A204.1 (cell line): ENCODE measurements around the gene OGFOD3.
"Not testable (repeated sequence)": the region's sequence is repeated elsewhere in the genome, so short reads cannot be mapped to it uniquely, and the experiment has no call there.

Experiments used
- FAIRE-seq: peaks from 2 replicates; lab custom pipeline; 2012; peaks lifted over from hg19 to GRCh38; lab: Jason Lieb, UNC

The OGFOD3 gene

DNA sequence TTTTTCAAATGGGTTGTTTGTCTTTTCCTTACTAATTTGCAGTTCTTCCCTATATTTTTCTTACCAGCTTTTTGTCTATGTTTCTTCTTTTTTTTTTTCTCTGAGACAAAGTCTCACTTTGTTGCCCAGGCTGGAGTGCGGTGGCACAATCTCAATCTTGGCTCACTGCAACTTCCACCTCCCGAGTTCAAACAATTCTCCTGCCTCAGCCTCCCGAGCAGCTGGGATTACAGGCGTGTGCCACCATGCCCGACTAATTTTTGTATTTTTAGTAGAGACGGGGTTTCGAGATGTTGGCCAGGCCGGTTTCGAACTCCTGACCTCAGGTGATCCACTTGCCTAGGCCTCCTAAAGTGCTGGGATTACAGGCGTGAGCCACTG is 45.3 kb downstream of the OGFOD3 start:
- not testable (repeated sequence) for FAIRE-seq

DNA sequence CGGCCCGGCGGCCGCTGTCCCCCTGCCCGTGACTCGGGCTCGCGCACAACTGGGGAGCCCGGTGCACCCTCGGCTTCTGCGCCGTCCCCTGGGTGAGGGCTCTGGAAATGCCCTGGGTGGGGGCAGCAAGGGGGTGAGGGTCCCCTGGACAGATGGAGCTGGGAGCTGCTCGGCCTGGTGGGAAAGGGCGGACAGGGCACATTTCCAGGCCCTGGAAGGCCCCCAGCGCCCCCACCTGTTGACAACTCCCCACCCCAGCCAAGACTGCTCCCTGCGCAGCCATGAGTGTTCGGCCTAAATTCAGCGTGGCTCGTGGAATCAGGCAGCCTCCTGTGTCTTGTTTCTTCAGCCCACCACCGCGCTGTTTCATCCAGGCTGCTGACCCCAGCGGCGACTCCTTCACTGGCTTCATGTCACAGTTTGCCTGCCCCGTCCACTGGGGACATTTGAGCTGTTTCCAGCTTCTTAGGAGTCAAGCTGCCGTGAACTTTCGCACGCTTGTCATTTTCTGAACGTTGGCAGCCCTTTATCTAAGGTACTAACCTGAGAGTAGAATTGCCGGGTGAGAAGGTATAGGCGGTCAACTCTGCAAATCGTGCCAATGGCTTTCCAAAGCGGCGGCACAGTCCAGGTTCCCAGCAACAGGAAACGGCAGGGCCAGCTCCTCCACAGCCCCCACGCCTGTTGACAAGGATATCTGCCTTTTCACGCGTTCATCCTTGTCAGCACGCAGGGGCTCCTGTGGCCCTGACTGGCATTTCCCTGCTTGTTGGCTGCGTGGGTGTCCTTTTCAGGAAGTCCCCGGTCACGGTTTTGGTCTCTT is 45.9 kb downstream of the OGFOD3 start:
- no peak for FAIRE-seq

DNA sequence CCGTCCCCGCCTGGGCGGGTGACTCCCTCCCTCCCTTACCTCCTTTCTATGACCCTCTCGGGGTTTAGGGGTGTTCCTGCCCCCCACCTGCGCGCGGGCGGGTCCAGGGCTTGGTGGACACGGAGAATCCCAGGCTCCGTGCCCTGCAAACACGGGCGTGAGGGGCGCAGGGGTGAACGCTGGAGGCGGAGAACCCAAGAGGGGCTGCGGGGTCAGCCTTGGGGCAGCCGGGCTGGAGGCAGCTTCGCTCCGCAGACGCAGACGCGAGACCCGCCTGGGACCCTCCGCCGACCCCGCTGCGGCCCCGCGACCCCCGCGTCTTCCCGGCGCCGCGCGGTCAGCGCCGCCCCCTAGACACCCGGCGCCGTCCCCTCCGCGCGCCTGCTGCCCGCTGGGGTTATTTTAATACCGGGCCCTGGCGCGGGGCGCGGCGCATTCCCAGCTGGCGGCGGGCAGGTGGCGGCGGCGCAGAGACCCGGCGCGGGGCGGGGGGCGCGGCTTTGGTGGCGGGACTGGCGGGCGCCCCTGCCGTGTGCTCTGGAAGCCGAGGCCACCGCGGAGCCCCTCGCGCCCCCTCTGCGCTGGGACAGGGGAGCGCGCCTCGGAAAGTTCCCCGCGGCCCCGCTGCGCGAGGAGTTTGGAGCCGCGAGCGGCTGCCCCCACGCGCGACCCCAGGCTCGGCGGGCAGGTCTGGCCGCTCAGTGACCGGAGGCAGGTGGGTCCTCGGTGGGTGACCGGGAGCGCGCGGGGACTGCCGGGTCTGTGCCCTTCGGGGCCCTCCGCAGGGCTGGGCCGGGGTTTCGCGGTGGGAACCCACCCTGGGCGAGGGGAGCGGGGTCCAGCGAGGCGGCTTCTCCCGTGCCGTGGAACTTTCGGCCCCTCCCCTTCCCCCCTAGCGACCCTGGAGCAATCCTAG is 46.8 kb downstream of the OGFOD3 start, which contains the start of gene UTS2R:
UTS2R (plus strand) TSS at position 433 of the 916 bp plus-strand sequence. CDS start 2,560 bp downstream, outside the sequence.
- no peak for FAIRE-seq

DNA sequence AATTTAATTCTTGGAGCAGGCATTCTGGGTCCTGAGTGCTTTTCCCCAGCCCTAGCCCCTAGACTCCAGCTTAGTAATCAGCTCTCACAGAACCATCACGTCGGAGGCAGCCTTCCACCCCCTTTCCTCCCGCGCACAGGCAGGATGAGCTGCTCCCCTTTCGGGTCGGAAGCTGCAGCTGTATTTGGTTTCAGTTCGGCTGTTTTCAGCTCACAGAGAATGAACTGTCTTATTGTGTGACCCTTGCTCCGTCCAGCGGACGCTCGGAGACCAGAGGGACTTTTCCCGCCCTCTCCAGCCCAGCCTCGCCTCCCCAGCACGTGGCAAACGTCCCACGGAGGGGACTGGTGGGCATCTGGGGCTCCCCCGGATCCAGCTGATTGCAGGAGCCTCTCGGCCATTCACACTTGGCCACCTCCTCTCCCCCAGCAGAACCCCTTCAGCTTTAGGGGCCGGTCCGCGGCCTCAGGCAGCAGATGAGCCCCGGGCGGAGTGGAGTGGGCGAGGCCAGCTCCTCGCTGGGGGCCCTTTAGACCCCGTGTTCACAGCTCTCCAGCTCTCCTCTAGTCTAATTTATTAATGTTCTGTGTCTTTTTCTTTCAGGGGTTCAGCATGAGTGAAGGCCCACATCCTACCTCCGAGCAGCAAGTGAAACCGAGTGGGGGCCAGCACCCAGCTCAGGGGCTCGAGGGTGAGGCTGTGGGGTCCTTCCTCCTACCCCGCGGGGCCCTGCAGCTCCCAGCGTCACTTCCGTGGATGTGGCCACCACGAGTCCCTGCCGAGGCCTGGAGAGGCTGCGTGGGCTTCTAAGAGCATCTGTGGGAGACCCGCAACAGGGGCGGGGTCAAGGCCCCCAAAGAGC is 47.7 kb downstream of the OGFOD3 start:
- no peak for FAIRE-seq

DNA sequence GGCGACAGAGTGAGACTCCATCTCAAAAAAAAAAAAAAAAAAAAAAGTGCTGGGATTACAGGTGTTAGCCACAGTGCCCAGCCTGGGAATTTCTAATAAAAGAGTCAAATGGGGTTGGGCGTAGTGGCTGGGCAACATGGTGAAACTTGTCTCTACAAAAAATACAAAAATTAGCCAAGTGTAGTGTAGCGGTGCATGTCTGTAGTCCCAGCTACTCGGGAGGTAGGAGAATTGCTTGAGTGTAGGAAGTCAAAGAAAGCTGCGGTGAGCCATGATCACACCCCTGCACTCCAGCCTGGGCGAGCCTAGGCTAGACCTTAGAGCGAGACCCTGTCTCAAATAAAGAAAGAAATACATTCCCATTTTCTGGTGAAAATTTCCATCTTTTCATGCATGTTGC is 49.2 kb downstream of the OGFOD3 start:
- no peak for FAIRE-seq

DNA sequence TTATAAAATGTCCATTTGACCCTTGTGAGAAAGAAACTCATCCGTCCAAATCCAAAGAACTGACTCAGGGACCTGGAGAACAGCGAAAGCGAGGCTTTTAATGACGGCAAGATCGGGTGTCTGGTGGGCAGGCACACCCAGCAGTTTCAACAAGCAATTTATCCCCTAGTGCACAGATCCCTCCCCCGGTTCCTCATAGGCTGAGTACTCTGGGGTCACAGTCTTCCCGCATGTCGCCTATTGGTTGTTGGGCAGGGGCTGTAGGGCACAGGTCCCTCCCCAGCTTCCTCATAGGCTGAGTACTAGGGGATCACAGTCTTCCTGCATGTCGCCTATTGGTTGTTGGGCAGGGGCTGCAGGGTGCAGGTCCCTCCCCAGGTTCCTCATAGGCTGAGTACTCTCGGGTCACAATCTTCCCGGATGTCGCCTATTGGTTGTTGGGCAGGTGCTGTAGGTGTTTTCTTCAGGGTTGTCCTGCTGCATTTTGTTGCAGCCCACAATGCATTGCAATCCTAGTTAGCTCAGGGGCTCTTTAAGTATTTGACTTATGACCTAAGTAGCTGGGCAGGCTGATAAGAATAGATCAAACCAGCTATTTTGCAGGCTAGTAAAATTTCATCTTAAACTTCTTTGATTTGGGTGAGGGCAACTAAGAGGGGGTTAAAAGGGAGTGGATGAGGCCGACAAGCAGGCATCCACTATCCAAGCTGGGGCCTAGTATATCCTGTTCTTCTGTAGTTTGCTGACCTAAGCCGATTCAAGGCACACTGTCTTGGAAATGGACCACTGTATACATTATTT is 50.5 kb downstream of the OGFOD3 start:
- FAIRE-seq, result no peak

DNA sequence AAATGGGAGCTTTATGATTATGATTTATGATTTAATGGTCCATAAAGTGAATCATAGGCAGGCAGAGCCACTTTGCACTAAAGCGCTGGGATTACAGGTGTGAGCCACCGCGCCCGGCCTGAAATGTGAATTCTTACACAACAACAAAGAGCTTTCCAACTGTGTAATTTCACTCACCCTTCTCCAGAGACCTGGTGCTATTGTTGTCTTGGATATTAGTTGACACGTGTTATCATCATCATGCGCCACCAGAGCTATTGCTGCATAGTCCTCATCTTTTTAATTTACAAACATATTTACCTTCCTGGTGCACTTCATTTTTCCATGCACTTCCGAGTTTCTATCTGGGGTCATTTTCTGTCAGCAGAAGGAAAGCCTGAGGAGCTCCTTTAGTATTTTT is 51.6 kb downstream of the OGFOD3 start:
- no peak for FAIRE-seq

DNA sequence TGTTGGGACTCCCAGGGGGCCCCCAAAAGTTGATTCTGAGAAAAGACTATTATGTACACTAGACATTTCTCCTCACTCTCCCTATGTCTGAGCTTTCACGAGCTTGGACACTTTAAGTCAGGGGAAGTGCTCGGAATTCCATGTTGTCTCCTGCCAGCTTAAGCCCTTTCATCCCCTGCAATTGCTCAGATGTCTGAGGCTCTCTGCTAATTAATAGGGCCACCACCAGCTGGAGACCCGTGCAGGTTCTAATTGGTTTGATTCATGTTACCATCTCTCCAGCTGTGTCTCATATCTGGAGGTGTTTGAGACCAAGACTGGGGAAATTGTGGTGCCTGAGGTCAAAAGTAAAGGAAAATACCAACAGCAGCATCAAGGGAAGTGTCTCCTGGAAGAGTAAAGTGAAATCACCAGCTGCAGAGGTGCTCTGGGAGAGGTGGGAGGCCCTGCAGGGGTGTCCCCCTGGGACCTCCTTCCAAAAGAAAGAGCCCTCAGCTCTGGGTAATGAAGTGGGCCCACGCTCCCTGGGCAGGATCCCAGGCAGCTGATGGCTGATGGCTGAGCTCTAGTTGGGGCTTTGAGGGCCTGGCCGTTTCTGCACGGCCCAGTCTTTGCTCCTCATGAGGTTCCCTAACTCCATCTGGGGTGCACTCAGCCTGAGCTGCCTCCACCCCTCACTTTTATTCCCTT is 52.6 kb downstream of the OGFOD3 start:
- no peak for FAIRE-seq

DNA sequence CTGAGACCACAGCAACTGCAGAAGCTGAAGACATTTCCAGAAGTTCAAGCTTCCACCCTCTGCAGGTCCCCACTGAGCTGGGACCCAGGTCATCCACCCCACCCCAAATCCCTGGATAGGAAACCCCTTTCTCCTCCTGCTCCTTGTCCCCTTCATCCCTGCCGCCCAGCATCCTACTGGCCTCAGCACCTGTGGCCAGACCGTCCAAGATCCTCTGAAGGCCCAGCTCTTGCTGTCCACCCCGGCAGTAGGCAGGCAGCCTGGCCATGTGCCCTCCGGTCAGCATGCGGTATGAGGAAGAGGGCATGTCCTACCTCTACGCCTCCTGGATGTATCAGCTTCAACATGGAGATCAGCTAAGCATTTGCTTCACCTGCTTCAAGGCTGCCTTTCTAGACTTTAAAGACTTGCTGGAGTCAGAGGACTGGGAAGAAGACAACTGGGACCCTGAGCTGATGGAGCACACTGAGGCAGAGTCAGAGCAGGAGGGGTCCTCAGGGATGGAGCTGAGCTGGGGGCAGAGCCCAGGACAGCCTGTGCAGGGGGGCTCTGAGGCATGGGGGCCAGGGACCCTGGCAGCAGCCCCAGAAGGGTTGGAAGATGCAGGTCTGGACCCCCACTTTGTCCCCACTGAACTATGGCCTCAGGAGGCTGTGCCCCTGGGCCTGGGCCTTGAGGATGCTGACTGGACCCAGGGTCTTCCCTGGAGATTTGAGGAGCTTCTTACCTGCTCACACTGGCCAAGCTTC is 56.3 kb downstream of the OGFOD3 start:
- no peak for FAIRE-seq

DNA sequence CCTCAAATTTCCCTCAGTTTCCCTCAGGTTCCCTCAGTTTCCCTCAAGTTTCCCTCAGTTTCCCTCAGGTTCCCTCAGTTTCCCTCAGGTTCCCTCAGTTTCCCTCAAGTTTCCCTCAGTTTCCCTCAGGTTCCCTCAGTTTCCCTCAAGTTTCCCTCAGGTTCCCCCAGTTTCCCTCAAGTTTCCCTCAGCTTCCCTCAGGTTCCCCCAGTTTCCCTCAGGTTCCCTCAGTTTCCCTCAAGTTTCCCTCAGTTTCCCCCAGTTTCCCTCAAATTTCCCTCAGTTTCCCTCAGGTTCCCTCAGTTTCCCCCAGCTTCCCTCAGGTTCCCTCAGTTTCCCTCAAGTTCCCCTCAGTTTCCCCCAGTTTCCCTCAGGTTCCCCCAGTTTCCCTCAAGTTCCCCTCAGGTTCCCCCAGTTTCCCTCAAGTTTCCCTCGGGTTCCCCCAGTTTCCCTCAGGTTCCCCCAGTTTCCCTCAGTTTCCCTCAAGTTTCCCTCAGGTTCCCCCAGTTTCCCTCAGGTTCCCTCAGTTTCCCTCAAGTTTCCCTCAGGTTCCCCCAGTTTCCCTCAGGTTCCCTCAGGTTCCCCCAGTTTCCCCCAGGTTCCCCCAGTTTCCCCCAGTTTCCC is 58.8 kb downstream of the OGFOD3 start:
- not testable (repeated sequence) for FAIRE-seq

DNA sequence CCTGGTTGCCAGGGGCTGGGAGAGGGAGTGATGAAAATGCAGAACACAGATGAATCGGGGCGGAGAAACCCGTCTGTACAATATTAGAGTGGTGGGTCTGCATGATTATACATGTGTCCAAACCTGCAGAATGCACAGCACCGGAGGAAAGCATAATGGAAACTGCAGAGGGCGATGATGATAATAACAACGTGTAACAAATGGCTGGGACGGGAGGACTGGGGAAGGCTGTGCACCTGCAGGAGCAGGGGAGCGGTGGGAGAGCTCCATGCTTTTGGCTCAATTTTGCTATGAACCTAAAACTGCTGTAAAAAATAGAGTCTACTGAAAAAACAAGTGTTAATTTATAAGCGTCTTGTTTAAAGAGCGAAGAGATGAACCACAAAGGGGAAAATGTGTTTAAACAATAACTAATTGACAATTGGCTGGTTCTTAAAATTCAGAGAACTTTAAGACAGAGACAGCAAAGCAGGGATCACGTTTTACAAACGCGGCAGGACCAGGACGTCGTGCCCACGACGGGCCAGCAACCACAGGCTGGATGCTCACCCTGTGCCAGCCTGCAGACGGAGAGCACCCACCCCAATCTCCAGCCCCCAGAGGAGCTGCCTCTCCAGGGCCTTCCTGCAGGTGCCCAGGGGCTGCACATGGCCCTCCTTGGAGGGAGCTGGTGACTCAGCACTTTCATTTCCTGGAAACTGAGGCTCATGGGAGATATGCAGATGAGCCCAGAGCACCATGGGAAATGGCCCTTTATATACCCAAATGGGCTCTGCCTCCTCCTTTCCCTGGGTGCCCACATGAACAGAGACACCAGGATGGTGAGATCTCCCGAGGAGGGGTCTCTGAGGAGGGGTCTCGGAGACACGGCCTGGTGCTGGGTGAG is 59.7 kb downstream of the OGFOD3 start, which contains the start of gene TEX19:
TEX19 (plus strand) TSS at position 783 of the 886 bp plus-strand sequence. CDS start 2,904 bp downstream, outside the sequence.
- FAIRE-seq, result no peak

DNA sequence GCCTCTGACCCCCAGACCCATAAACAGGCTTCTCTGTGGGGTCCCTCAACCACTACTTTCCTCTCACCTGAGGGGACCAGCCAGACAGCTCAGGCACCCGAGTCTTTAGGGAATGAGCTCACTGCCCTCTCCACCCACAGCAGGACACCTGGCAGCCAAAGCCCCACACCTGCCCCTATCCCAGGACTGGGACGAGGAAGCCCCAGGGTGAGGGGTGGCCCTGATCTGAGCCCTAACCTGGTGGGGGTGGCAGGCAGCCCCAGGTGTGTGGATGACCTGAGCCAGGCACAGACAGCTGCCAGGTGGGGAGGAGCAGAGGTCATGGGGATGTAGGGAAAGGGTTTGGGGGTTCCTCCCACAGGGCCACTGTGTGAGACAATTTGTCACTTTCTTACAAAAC is 61.0 kb downstream of the OGFOD3 start:
- FAIRE-seq, result no peak

DNA sequence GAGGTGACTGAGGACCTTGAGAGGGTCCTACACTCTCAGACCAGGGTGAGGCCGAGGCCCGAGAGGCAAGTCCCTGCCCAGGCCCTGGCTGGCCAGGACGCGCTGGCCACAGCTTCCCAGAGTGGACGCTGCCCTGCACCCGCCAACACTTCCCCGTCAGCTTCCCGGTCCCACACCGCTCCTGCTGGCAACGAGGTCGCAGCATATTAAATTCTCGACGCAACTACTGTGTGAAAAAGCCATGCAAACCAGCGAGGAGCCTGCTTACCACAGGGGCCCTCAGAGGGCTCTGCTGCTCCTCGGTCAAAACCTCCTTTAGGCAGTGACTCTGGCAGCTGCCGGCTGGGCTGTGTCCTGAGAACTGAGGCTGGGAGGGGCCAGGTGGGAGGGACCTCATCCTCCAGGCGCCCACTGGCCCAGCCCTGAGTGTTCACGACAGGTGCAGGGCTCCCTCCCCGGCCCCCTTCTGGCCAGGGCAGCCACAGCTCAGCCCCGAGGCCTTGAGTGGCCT is 61.5 kb downstream of the OGFOD3 start:
- no peak for FAIRE-seq

DNA sequence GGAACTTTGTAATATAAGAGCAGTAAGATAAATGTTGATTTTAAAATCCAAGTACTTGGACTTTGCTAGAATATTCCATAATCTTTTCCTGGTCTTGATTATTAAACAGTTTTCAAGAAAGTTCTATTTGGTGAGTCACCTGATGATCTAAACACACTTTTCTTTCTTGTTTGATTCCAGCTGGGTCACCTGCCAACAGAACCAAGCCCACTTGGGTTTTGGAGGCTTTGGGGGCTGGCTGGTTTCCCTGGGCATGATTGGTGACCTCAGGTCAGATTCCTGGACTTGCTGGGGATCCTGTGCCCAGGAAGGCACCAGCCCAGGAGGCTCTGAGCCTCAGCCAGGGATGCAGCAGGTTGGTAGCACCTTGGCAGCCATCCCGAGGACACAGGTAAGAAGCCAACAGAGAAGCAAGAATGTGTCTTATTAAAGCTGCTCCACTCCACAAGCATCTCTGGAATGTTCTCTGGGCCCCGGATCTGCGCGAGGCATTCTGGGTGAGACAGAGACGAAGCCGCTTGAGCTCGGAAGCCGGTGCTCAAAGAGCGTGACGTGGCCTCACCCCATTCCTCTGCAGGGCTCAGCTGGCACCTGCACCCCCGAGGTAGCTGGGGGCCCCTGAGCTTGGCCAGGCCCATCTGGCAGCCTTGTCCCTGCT is 62.5 kb downstream of the OGFOD3 start:
- FAIRE-seq, result no peak

DNA sequence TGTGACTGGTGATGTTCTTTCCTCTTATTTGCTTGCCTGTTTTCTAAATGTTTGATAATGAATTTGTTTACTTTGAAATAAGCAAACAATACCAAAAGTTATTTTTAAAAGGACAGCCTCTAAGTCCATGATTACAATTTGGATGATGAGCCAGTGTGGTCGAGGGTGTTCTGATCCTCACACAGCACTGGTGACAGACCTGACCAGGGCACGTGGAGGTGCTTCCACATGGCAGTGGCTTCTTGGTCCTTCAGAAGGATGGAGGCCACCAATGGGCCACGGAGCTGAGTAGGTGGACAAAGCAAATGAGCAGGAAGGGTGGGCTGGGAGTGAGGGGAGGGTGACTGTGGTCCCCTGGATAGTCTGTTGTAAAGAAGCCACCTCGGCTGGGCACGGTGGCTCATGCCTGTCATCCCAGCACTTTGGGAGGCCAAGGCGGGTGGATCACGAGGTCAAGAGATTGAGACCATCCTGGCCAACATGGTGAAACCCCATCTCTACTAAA is 63.5 kb downstream of the OGFOD3 start:
- FAIRE-seq, result no peak

DNA sequence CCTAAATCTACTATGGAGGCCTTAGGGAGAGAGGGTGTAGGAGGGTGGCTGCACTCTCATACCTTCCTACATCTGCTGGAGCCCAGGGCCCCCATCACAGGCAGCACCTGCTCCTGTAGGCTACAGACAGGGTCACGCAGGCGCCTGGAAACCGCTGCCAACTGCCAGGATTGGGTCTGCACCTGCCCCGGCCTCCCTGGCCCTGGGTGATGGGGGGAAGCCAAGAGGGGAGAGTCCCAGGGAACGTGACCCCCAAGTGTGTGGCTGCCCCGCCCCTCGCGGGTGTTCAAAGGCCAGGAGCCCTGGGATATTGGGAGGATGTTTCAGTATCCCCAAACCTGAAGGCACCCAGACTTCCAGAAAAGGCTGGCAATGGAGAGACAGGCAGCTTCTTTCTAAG is 64.9 kb downstream of the OGFOD3 start:
- FAIRE-seq, result no peak

DNA sequence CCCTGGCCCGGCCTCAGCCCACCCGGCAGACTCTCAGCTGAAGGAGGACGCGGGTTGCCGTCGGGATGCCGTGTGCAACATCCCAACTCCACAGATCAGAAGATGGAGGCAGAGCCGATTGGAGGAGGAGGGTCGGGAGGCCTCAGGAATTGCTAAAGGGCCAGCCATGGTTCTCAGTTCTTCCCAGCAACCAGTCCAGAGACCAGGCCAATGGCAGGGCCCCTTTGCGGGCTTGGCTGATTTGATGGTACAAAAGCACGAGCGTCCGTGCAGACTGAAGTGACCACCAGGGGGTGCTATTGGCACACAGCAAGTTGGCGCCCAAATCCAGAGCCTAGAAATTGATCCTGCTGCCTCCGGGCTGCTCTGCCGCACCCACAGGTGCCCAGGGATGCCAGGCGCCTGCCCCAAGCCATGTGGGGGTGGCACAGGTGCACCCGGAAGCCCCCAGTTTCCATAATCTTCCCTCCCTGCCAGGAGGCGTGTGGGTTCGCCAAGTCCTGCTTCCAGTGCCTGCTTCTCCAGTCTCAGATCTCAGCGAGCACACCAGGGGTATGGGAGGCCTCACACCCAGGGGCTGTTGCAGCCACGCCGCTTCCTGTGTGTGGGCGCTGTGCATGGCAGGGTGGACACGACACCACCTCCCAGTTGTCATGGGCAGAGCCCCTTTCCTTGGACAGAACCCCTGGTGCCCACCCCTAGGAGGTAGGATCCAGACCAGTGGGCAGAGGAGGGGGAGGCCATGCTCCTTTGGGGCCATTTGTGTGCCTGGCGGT is 66.5 kb downstream of the OGFOD3 start:
- no peak for FAIRE-seq
